Measurements from ENCODE around the gene MAP7D1. TPM values are rescaled to one million over a fixed set of nuclear protein-coding genes. Genes with fewer than 3 reads are reported as not detected.
"Not testable (repeated sequence)": the region's sequence is repeated elsewhere in the genome, so short reads cannot be mapped to it uniquely, and the experiment has no call there.

Gene MAP7D1
- total and polyA plus RNA-seq, 10 of the 15 experiments (the other 5 are each of a cell fraction or from before 2014, with no cell fraction given): 4.4 to 97.6 (median 24.2) TPM

- SMC1A ChIA-PET (ENCODE audit: uncharacterized antibody, unreplicated experiment): interaction anchor here (0.9 to 2.7 kb wide), 6 partner anchors 15 to 126 kb away, joined by 3 to 27 read pairs (median 6); partner anchors contain the start of gene TRAPPC3
- Histone ChIP-seq H3K4me2 (ENCODE audit: control insufficient read depth, insufficient read depth) (peak overlapping the region; percentile 91), H2AFZ (ENCODE audit: control insufficient read depth, low read depth, low read length) (no peak overlapping the region), H3K36me3 (ENCODE audit: control insufficient read depth in 2 of 2, insufficient read depth in 2 of 2, low read length in 1 of 2) (peaks cover 2 to 6% of the 10 kb centered on the region in 2 experiments; a peak in 2 of 4 replicates), H3K9ac (ENCODE audit: control insufficient read depth, insufficient read depth, low read length) (peak overlapping the region; percentile 91), H3K4me1 (ENCODE audit: control insufficient read depth, insufficient read depth, low read length) (peaks cover 7% of the 10 kb centered on the region; the same call in 1 of the 2 replicates), H3K9me3 (replicated peaks; ENCODE audit: control insufficient read depth, insufficient read depth, low read length) (no peaks in the 10 kb centered on the region), H4K20me1 (ENCODE audit: control insufficient read depth, insufficient read depth) (0 out of 2 replicates have a peak, but pooled peaks cover 4% of the 10 kb centered on the region), H3K4me3 (peak overlapping the region; percentile 95), H3K79me2 (ENCODE audit: control insufficient read depth, insufficient read depth, low read length) (peaks cover 49% of the 10 kb centered on the region), H3K27me3 (replicated peaks in 1 of 2; ENCODE audit: control insufficient read depth in 2 of 2, insufficient read depth in 2 of 2, low read length in 1 of 2) (no peaks in the 10 kb centered on the region), H3K27ac (ENCODE audit: control insufficient read depth, insufficient read depth) (peak overlapping the region; percentile 87)
- DNase-seq (ENCODE audit: low read depth, low spot score) (no peak), ATAC-seq (no peak), FAIRE-seq (no peak)
- BruUV-seq (replicated peaks): no TSS peak
- under 1% methylated on average over 10 of the region's 10 CpGs for WGBS (ENCODE audit: insufficient coverage, insufficient replicate concordance, low lambda C conversion rate, missing lambda C conversion rate)
- CTCF ChIA-PET: interaction anchor here (0.9 to 4.4 kb wide), 4 partner anchors 24 to 76 kb away, joined by 3 to 29 read pairs (median 12); partner anchors contain the start of gene TRAPPC3
- in situ Hi-C loops (cut with MboI): no loop called here
- POLR2A ChIA-PET: interaction anchor here (0.9 to 3.7 kb wide), 6 partner anchors 37 to 172 kb away, joined by 3 to 23 read pairs (median 6); partner anchors contain the start of genes LSM10 and STK40
- intact Hi-C loops (cut with micrococcal nuclease; ENCODE audit: unreplicated experiment): loop anchor here (10.0 kb wide), 1 partner anchor 159 kb away; the partner anchor contains the start of gene STK40
- RAD21 ChIA-PET (ENCODE audit: unreplicated experiment): interaction anchor here (2.5 to 3.8 kb wide), 3 partner anchors 14 to 75 kb away, joined by 9 to 54 read pairs (median 23); partner anchors contain the start of gene TRAPPC3
- TF ChIP-seq MTA2 (IDR thresholded peaks at IDR 0.05; ENCODE audit: low read depth) (no peak), PRDM15 (CRISPR knock-in tag; IDR thresholded peaks at IDR 0.05) (no peak), HDAC2 (IDR thresholded peaks at IDR 0.05) (no peak), POLR2AphosphoS2 (IDR thresholded peaks at IDR 0.05; ENCODE audit: low read depth, low read length) (no peak), SUZ12 (IDR thresholded peaks at IDR 0.05; ENCODE audit: unreplicated experiment) (no peak), TCF12 (IDR thresholded peaks at IDR 0.05; ENCODE audit: low read depth, low read length) (no peak), FOXK2 (IDR thresholded peaks at IDR 0.05) (no peak), TARDBP (IDR thresholded peaks at IDR 0.05; ENCODE audit: borderline replicate concordance) (no peak)
Observed at GRCh38 chr1:36225283-36225899, 69.4 kb downstream of the MAP7D1 start.

GRCh38 chr1:36230279-36230678 lies 74.3 kb downstream of the MAP7D1 start:
- intact Hi-C loops (cut with micrococcal nuclease; ENCODE audit: unreplicated experiment); POLR2A ChIA-PET: not testable (repeated sequence)
- 98% methylated on average over 12 of the region's 12 CpGs for WGBS (ENCODE audit: insufficient coverage, insufficient replicate concordance, low lambda C conversion rate, missing lambda C conversion rate)

More at GRCh38 chr1:36230279-36230678, 74.3 kb downstream of the MAP7D1 start:
- H3K4me3 ChIP-seq; FAIRE-seq; H3K27ac ChIP-seq (ENCODE audit: control insufficient read depth, insufficient read depth); in situ Hi-C loops (cut with MboI); ATAC-seq; H3K9me3 ChIP-seq (replicated peaks; ENCODE audit: control insufficient read depth, insufficient read depth, low read length); CTCF ChIA-PET; SMC1A ChIA-PET (ENCODE audit: uncharacterized antibody, unreplicated experiment); DNase-seq (ENCODE audit: low read depth, low spot score); H3K4me1 ChIP-seq (ENCODE audit: control insufficient read depth, insufficient read depth, low read length); H4K20me1 ChIP-seq (ENCODE audit: control insufficient read depth, insufficient read depth); BruUV-seq (replicated peaks); H3K9ac ChIP-seq (ENCODE audit: control insufficient read depth, insufficient read depth, low read length); H2AFZ ChIP-seq (ENCODE audit: control insufficient read depth, low read depth, low read length); RAD21 ChIA-PET (ENCODE audit: unreplicated experiment); H3K27me3 ChIP-seq (replicated peaks in 1 of 2; ENCODE audit: control insufficient read depth in 2 of 2, insufficient read depth in 2 of 2, low read length in 1 of 2): not testable (repeated sequence)
- H3K36me3 ChIP-seq (ENCODE audit: control insufficient read depth in 2 of 2, insufficient read depth in 2 of 2, low read length in 1 of 2): peaks cover 2 to 18% of the 10 kb centered on the region in 2 experiments
- H3K79me2 ChIP-seq (ENCODE audit: control insufficient read depth, insufficient read depth, low read length): peaks cover 85% of the 10 kb centered on the region
- 0 out of 2 replicates have a peak overlapping the region, but pooled peaks have one; percentile 38 for H3K4me2 ChIP-seq (ENCODE audit: control insufficient read depth, insufficient read depth)
